GM18517 (cell line): ENCODE measurements around the gene ATP5F1C.
"Not testable (repeated sequence)": the region's sequence is repeated elsewhere in the genome, so short reads cannot be mapped to it uniquely, and the experiment has no call there.

Experiments
- ATAC-seq: cut with Tn5 transposase; IDR thresholded peaks from one replicate; pipeline ENCODE4 v1.9.1; 2021; ENCODE audit warnings: mild to moderate bottlenecking, moderate library complexity; ENCODE audit not compliant: unreplicated experiment

The ATP5F1C gene

DNA sequence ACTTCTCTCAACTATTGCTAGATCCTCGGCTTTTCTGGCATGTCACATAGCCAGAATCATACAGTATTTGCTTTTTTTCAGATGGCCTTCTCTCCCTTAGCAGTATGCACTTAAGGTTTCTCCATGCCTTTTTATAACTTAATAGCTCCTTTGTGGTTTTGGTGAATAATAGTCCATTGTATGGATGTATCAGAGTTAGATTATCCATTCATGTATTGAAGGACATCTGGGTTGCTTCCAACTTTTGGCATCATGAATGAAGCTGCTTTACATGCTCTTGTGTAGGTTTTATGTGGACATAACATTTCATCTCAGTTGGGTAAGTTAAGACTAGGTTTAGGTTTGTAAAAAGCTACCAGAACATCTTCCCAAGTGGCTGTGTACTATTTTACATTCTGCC is 4.6 kb downstream of the ATP5F1C start:
- no peak for ATAC-seq

DNA sequence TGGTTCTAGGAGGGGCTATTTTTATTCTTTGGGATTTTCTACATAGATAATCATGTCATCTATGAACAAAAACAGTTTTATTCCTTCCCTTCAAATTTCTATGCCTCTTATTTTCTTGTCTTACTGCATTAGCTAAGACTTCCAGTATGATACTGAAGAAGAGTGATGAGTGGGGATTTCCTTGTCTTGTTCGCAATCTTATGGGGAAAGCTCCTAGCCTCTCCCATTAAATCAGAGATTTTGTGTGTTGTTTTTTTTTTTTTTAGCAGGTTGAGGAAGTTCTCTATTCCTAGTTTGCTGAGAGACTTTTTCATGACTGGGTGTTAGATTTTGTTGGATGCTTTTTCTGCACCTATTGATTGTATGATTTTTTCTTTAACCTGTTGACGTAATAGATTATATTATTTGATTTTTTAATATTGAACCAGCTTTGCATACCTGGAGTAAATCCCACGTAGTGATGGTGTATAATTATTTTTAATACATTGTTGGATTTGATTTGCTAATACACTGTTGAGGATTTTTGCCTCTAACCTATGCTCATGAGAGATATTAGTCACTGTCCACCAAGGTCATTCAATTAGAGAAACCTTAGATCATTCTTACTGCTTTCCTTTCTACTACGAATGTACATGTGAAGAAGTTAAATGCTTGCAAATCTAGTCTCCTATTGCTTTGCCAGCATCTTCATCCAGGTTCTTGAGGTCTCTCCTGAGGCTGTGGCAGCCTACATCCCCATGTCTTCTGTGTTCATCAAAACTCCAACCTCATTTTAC is 6.5 kb downstream of the ATP5F1C start:
- no peak for ATAC-seq

DNA sequence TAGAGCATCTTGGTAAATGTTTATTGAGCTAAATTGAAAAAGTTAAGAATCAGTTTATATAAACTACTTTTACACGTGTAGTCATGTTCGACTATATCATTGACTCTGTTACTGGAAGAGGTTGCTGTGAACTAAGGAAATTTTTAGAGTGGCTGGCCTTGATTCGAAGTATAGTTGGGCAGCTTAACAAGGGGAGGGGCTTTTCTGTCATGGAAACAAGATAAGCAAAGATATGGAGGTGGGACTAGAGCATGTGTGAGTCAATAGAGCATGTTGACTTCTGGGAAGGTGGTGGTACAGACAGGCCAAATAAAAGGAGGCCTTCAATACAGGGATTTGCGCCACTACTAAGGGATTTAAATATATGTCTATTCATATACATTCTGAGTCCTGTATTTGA is 7.6 kb downstream of the ATP5F1C start:
- no peak for ATAC-seq

DNA sequence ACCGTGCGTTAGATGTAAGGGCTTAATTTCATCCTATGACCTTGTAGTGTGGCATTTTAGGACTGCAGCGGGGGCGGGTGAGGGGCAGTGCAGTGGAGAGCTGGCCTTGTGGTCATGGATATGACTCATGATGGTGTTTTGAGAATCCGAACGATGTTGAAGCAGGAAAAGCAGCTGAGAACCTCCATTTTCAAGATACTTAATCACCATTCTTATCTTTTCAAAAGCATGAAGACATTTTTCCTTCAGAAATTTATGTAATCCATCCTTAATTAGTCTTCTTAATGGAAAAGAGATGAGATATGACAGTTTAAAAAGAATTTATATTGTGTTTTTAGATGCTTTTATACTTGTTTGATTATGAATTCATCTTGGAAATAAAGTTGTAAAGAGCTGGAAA is 9.6 kb downstream of the ATP5F1C start:
- no peak for ATAC-seq

- ATAC-seq: no peak
Observed at GRCh38 chr10:7802606-7803005, 14.6 kb downstream of the ATP5F1C start.

GRCh38 chr10:7804216-7804615 is 16.2 kb downstream of the ATP5F1C start:
- no peak for ATAC-seq

GRCh38 chr10:7804741-7805140 is 16.8 kb downstream of the ATP5F1C start:
- ATAC-seq: no peak

DNA sequence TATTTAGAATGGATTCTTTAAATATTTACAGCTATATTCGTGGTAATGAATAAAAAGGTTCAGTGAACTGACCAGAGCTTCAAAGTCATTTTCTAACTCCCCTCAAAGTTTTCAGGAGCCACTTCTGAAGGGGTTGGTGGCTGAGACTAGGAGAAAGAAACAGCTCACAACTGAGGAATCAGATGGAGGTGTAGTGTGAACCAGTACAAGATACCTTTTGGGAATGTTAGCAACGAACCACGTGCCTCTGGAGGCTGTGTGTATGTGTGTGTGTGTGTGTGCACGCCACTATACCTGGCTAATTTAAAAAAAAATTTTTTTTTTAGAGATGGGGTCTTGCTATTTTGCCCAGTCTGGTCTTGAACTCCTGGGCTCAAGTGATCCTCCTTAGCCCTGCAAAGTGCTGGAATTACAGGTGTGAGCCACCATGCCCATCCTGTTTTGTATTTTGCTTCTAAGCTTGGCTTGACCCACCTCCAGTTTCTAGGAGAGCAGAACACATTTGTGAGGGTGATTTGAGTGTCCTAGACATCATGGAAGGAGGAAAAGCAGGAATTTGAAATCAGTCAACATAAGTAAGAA is 20.8 kb downstream of the ATP5F1C start:
- no peak for ATAC-seq

DNA sequence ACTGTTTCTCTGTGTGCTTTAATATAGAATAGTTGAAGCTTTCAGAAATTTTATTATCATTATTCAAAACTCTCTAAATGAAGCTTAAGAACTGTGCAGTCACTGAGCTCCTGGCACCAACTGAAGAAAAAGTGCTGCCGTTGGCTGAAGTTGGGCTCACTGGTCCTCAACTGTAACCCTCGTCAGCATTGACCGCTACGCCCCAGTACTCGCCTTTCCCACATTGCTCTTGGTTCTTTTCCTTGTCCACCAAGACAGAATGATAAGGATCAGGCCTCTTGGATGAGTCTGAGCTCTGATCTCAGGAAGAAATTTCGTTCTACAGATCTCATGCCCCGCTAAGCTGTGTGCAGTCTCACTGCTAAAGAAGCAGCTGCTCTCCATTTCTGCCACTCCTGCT is 22.5 kb downstream of the ATP5F1C start:
- no peak for ATAC-seq

DNA sequence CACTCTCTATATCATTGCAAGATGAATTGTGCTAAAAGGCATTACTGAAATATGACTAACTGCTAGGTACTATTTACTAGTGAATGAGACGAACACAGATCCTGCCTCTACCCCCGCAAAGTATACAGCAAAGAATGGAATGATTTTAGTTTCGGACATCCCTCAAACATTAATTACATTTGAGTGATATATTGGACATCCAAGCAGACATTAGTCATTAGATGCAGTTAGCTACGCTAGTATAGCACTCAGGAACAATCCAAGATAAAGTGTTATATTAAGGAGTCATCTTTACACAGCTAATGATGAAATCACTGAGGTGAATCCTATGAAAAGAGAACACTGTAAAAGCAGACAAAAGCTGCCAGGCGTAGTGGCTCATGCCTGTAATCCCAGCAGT is 23.0 kb downstream of the ATP5F1C start:
- ATAC-seq: no peak

DNA sequence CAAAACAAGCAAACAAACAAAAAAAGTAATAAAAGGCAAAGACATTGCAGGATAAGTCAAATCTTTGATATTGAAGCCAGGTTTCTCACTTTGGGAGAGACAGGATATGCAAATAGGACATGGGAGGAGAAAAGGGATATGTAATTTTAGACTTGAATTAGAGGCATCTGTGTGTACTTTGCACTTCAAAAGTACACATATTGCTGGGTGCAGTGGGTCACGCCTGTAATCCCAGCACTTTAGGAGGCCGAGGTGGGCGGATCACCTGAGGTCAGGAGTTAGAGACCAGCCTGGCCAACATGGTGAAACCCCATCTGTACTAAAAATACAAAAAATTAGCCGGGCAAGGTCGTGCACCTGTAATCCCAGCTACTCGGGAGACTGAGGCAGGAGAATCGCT is 23.8 kb downstream of the ATP5F1C start:
- not testable (repeated sequence) for ATAC-seq

DNA sequence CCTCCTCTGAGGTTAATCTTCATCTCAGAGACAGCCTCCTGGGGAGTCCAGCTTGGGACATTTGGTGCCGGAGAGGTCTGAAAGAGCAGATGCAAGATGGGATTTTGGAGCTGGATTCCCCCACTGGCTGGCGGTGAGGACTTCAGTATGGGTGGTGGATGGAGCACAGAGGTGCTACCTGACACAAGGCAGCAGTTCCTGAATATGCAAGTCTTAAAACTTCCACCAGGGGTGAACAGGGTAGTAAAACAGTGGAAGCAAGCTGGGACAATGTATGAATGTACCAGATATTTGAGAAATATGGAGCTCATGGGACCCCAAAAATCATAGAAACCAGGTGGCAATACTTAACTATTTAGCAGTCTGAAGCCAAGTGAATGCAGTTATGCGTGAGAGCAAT is 25.5 kb downstream of the ATP5F1C start:
- no peak for ATAC-seq

GRCh38 chr10:7817576-7817975 is 29.6 kb downstream of the ATP5F1C start:
- ATAC-seq: no peak

DNA sequence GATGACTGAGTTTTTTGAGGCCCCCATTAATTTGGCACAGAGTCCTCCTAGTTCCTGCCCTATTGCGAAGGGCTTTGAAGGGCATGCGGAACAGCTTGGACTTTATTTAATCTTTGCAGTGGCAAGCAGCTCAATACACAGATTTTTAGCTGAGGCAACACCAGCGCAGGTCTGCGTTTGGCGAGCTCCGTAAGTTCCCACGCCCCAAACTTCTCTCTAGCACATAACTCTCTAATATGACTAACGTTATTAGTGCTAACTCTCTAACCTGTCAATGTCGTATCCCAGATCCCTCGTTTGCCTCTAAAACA is 30.0 kb downstream of the ATP5F1C start:
- ATAC-seq: peak; percentile 28

- peak; percentile 87 for ATAC-seq
Observed at GRCh38 chr10:7818295-7819120, 30.5 kb downstream of the ATP5F1C start, which contains the start of gene TAF3. Gene TAF3, plus strand, starts transcription at chr10:7818505. Its CDS starts 205 bp downstream, at chr10:7818710.

DNA sequence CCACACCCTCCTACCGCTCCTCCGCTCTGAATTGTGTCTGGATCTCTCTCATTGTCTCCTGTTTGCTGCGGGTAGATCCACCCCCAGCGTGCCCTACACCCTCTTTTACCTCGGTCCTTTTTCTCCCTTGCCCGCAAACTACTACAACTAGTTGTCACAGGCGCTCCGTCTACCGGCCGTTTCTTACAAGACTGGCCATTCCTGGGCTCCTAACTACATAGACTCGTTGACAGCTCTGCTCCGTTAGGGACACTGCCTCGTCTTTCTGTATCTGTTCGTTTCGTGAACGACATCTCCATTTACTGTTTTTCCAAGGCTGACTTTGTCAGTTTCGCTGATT is 31.1 kb downstream of the ATP5F1C start:
- ATAC-seq: peak; percentile 36

GRCh38 chr10:7824251-7824650 is 36.3 kb downstream of the ATP5F1C start:
- no peak for ATAC-seq

DNA sequence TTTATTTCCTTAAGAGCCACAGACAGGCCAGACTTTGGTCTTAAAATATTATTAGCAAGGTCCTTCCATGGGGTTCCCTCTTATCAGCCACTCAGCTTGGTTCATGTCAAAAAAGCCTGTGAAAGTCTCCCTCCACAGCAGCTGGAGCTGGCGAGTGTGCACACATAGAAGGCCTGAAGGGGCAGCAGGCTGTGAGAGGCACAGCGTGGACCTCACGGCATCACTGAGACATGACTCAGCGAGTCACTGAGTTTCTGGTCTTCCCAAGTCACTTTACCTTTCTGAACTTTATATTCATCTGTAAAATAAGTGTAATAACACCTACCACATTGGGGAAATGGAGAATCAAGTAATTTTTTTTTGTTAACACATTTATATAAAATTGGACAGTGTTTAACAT is 39.0 kb downstream of the ATP5F1C start:
- no peak for ATAC-seq

DNA sequence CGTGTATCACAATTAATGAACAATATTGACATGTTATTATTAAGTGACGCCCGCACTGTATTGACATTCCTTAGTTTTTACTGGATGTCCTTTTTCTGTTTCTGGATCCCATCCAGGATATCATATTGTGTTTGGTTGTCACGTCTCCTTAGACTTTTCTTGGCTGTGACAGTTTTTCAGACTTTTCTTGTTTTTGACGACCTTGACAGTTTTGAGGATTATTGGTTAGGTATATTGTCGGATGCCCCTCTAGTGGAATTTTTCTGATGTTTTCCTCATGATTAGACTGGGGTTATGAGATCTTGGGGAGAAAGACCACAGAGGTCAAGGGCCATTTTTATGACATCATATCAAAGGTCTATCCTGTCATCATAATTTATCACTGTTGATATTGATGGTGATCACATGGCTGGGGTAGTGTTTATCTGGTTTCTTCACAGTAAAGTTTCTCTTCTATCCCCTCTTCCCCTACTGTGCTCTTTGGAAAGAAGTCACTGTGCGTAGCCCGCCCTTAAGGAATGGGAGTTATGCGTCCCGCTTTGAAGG is 41.4 kb downstream of the ATP5F1C start:
- no peak for ATAC-seq

GRCh38 chr10:7832060-7832459 is 44.1 kb downstream of the ATP5F1C start:
- no peak for ATAC-seq

DNA sequence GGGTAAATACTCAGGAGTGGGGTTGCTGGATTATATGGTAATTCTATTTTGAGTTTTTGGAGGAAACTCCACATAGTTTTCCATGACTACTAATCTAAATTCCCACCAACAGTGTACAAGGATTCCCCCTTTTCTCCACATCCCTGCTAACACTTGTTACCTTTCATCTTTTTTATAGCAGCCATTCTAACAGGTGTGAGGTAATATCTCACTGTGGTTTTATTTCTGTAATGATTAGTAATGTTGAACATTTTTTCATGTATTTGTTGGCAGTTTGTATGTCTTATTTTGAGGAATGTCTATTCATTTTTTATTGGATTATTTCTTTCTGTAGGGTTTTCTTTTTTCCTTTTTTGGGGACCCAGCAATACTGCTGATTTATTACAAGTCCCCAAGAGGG is 45.2 kb downstream of the ATP5F1C start:
- ATAC-seq: no peak

DNA sequence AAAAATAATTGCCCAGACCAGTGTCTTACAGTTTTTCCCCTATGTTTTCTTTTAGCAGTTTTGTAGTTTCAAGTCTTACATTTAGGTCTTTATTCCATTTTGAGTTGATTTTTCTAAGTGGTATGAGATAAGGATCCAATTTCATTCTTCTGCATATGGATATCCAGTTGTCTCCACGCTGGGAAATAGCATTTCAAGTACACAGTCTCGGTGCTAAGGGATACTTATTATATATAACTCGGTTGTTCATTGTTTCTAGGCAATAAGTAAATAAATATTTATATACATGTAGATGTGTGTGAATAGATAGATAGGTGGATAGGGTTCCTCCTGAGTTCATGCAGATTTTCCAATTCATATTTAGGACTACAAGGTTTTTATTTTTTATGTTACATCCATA is 46.3 kb downstream of the ATP5F1C start:
- no peak for ATAC-seq
